Natural killer cell (primary cell): ENCODE results near the gene GRID1. TPM values are rescaled to one million over a fixed set of nuclear protein-coding genes. Genes with fewer than 3 reads are reported as not detected.

Experiments used
- ATAC-seq, 3 donors: fragments of 150-1000 bp in 2 of 3; fragments of 200-7000 bp in 1 of 3; cut with Tn5 transposase; 1 replicate in 1 of 3; 2 replicates in 2 of 3; pipeline ENCODE4 v1.10.0; 2021; ENCODE audit warnings: mild to moderate bottlenecking in 2 of 3, moderate library complexity in 2 of 3
- DNase-seq, 2 donors: peaks; one replicate each; pipeline versions ENCODE4 v3.0.0 to v3.0.0-alpha.2; 2013 to 2021; ENCODE audit warnings: mixed read lengths in 1 of 2
- H3K27ac ChIP-seq: one replicate; pipeline ENCODE4 v1.5.1; 2013; ENCODE audit warnings: mild to moderate bottlenecking, low read length
- H3K27me3 ChIP-seq: one replicate; pipeline ENCODE4 v1.6.1; 2013; ENCODE audit warnings: low read length; ENCODE audit not compliant: control insufficient read depth, insufficient read depth
- H3K36me3 ChIP-seq: one replicate; pipeline ENCODE4 v1.6.1; 2013; ENCODE audit warnings: low read length; ENCODE audit not compliant: control insufficient read depth, insufficient read depth
- H3K4me1 ChIP-seq: one replicate; pipeline ENCODE4 v1.6.1; 2013; ENCODE audit warnings: low read length; ENCODE audit not compliant: control insufficient read depth, insufficient read depth
- H3K4me3 ChIP-seq: one replicate; pipeline ENCODE4 v1.5.1; 2013; ENCODE audit warnings: low read length
- H3K9me3 ChIP-seq: one replicate; pipeline ENCODE4 v1.6.1; 2013; ENCODE audit warnings: low read length; ENCODE audit not compliant: control insufficient read depth, insufficient read depth
- H3K27ac Mint-ChIP-seq, 2 donors: one replicate each; pipeline ENCODE4 v1.8.0; 2022; ENCODE audit warnings: mild to moderate bottlenecking in 2 of 2, mixed read lengths in 2 of 2, moderate library complexity in 1 of 2
- H3K27me3 Mint-ChIP-seq, 2 donors: one replicate each; pipeline ENCODE4 v1.8.0; 2022; ENCODE audit warnings: low read depth in 2 of 2, mixed read lengths in 2 of 2
- H3K36me3 Mint-ChIP-seq: one replicate; pipeline ENCODE4 v1.8.0; 2022; ENCODE audit warnings: mixed read lengths
- H3K4me1 Mint-ChIP-seq, 2 donors: one replicate each; pipeline ENCODE4 v1.8.0; 2022; ENCODE audit warnings: mixed read lengths in 2 of 2
- H3K4me3 Mint-ChIP-seq: one replicate; pipeline ENCODE4 v1.8.0; 2022; ENCODE audit warnings: mild to moderate bottlenecking, moderate library complexity, mixed read lengths
- H3K9me3 Mint-ChIP-seq, 2 donors: one replicate each; pipeline ENCODE4 v1.8.0; 2022; ENCODE audit warnings: mixed read lengths in 2 of 2
- CTCF ChIP-seq: fragments of 200-600 bp; IDR thresholded peaks from one replicate; pipeline ENCODE4 v1.8.0; 2022; ENCODE audit warnings: antibody characterized with exemption
- WGBS: methylation state at CpG from one replicate; pipeline ENCODE4 v1.1.7; 2013; ENCODE audit warnings: missing lambda C conversion rate; ENCODE audit not compliant: insufficient coverage; 5-methylcytosine and 5-hydroxymethylcytosine counted together
- intact Hi-C: fragments of 100-400 bp; cut with micrococcal nuclease; formaldehyde crosslinking; loops from one replicate; pipeline ENCODE4 v1.14.2; 2022
- total RNA-seq, 4 donors: library from RNA; stranded (reverse); fragments of 120-200 nt in 1 of 4; gene quantifications; one replicate each; pipeline versions ENCODE4 v1.2.3 to v1.2.4, GENCODE V29; 2013 to 2022

GRID1 gene
- total RNA-seq, 3 donors from 2014 or later (not counting 1 experiment from before 2014, with no cell fraction given), result not detected

GRCh38 chr10:86182150-86182549, 184.4 kb downstream of the GRID1 start:
- Mint-ChIP-seq H3K9me3 (no peaks in the 10 kb centered on the region), H3K4me1 (no peaks in the 10 kb centered on the region), H3K36me3 (no peaks in the 10 kb centered on the region), H3K27ac (no peak overlapping the region), H3K4me3 (no peak overlapping the region), H3K27me3 (peaks cover 7 to 16% of the 10 kb centered on the region in 2 donors)
- H3K27me3 ChIP-seq, result no peaks in the 10 kb centered on the region
- no peak for TF ChIP-seq CTCF
- intact Hi-C loops, result no loop called here
- DNase-seq (peak in 1 of 2 donors; percentile 1), ATAC-seq (no peak)
- no peaks in the 10 kb centered on the region for H3K9me3 ChIP-seq
- WGBS, result 88% methylated on average over 13 of the region's 13 CpGs
- no peaks in the 10 kb centered on the region for H3K4me1 ChIP-seq
- H3K4me3 ChIP-seq, result no peak overlapping the region
- H3K27ac ChIP-seq, result no peak overlapping the region
- H3K36me3 ChIP-seq, result no peaks in the 10 kb centered on the region

GRCh38 chr10:86180861-86181260, 185.7 kb downstream of the GRID1 start:
- H3K27me3 Mint-ChIP-seq, result peaks cover 3 to 16% of the 10 kb centered on the region in 2 donors
- Histone ChIP-seq H3K27ac (no peak overlapping the region), H3K4me1 (no peaks in the 10 kb centered on the region), H3K36me3 (no peaks in the 10 kb centered on the region), H3K4me3 (no peak overlapping the region), H3K9me3 (no peaks in the 10 kb centered on the region), H3K27me3 (no peaks in the 10 kb centered on the region)
- no peaks in the 10 kb centered on the region for H3K4me1 Mint-ChIP-seq
- no peak overlapping the region for H3K27ac Mint-ChIP-seq
- WGBS, result 74% methylated on average over 4 of the region's 4 CpGs
- no peak for ATAC-seq
- no peaks in the 10 kb centered on the region for H3K36me3 Mint-ChIP-seq
- H3K4me3 Mint-ChIP-seq, result no peak overlapping the region
- DNase-seq, result no peak
- intact Hi-C loops, result no loop called here
- H3K9me3 Mint-ChIP-seq, result no peaks in the 10 kb centered on the region
- TF ChIP-seq CTCF, result no peak

- H3K9me3 Mint-ChIP-seq, result no peaks in the 10 kb centered on the region
- no peaks in the 10 kb centered on the region for H3K4me1 Mint-ChIP-seq
- no peak overlapping the region for H3K27ac ChIP-seq
- TF ChIP-seq CTCF, result no peak
- ATAC-seq (no peak), DNase-seq (no peak)
- no peaks in the 10 kb centered on the region for H3K4me1 ChIP-seq
- H3K4me3 ChIP-seq, result no peak overlapping the region
- no peaks in the 10 kb centered on the region for H3K9me3 ChIP-seq
- H3K36me3 Mint-ChIP-seq, result no peaks in the 10 kb centered on the region
- no peaks in the 10 kb centered on the region for H3K36me3 ChIP-seq
- WGBS, result 85% methylated on average over 7 of the region's 7 CpGs
- H3K27me3 Mint-ChIP-seq, result peaks cover 0 to 9% of the 10 kb centered on the region in 2 donors
- H3K27me3 ChIP-seq, result no peaks in the 10 kb centered on the region
- intact Hi-C loops, result no loop called here
- no peak overlapping the region for H3K27ac Mint-ChIP-seq
- no peak overlapping the region for H3K4me3 Mint-ChIP-seq
These were observed 186.6 kb downstream of the GRID1 start for GRCh38 chr10:86179961-86180360.

- Histone ChIP-seq H3K9me3 (no peaks in the 10 kb centered on the region), H3K4me1 (no peaks in the 10 kb centered on the region), H3K27ac (no peak overlapping the region), H3K27me3 (no peaks in the 10 kb centered on the region), H3K4me3 (no peak overlapping the region), H3K36me3 (no peaks in the 10 kb centered on the region)
- H3K27ac Mint-ChIP-seq, result no peak overlapping the region
- no peaks in the 10 kb centered on the region for H3K9me3 Mint-ChIP-seq
- no peaks in the 10 kb centered on the region for H3K36me3 Mint-ChIP-seq
- 74% methylated on average over 6 of the region's 6 CpGs for WGBS
- H3K27me3 Mint-ChIP-seq, result peaks cover 0 to under 1% of the 10 kb centered on the region in 2 donors
- H3K4me1 Mint-ChIP-seq, result no peaks in the 10 kb centered on the region
- intact Hi-C loops, result no loop called here
- H3K4me3 Mint-ChIP-seq, result no peak overlapping the region
- no peak for TF ChIP-seq CTCF
- DNase-seq (no peak), ATAC-seq (no peak)
These were observed 187.5 kb downstream of the GRID1 start for GRCh38 chr10:86179153-86179524.
